GM19193 (cell line): ENCODE results near the gene TCF12.

Experiments used
- POLR2A ChIP-seq: IDR thresholded peaks from 4 replicates; pipeline ENCODE4 v1.6.1; 2011; ENCODE audit not compliant: insufficient read depth, insufficient read length; ENCODE audit errors: extremely low read depth

TCF12 gene

GRCh38 chr15:56929933-56930332, 11.5 kb downstream of the TCF12 start:
- TF ChIP-seq POLR2A = no peak

- TF ChIP-seq POLR2A = no peak
Measured at GRCh38 chr15:56930669-56931313, 12.3 kb downstream of the TCF12 start.

GRCh38 chr15:56931639-56932508, 13.4 kb downstream of the TCF12 start:
- no peak for TF ChIP-seq POLR2A

- TF ChIP-seq POLR2A = no peak
Measured at GRCh38 chr15:56933410-56933809, 15.0 kb downstream of the TCF12 start.

- TF ChIP-seq POLR2A = no peak
Measured at GRCh38 chr15:56933811-56934210, 15.4 kb downstream of the TCF12 start.

- TF ChIP-seq POLR2A = no peak
Measured at GRCh38 chr15:56934269-56934668, 15.8 kb downstream of the TCF12 start.

GRCh38 chr15:56936929-56937328, 18.5 kb downstream of the TCF12 start:
- TF ChIP-seq POLR2A = no peak

GRCh38 chr15:56939257-56939656, 20.8 kb downstream of the TCF12 start:
- TF ChIP-seq POLR2A = no peak

- TF ChIP-seq POLR2A = no peak
Measured at GRCh38 chr15:56940388-56940787, 21.9 kb downstream of the TCF12 start.

- no peak for TF ChIP-seq POLR2A
Measured at GRCh38 chr15:56942118-56942517, 23.7 kb downstream of the TCF12 start.

- TF ChIP-seq POLR2A = no peak
Measured at GRCh38 chr15:56943403-56943802, 25.0 kb downstream of the TCF12 start.

- no peak for TF ChIP-seq POLR2A
Measured at GRCh38 chr15:56944485-56944884, 26.0 kb downstream of the TCF12 start.

- TF ChIP-seq POLR2A = no peak
Measured at GRCh38 chr15:56946150-56946549, 27.7 kb downstream of the TCF12 start.

GRCh38 chr15:56948000-56948763, 29.7 kb downstream of the TCF12 start:
- no peak for TF ChIP-seq POLR2A

GRCh38 chr15:56948764-56949101, 30.3 kb downstream of the TCF12 start:
- TF ChIP-seq POLR2A = no peak
